Ishikawa (cell line): Measurements from ENCODE around the gene HTR2B.
A peak's percentile ranks its signal among the peaks of the same experiment; 100 is the strongest.

Source experiments
- CEBPB ChIP-seq: IDR thresholded peaks from 2 replicates; pipeline ENCODE4 v1.6.1; 2012
- CREB1 ChIP-seq: IDR thresholded peaks from 2 replicates; pipeline ENCODE4 v1.6.1; 2012; ENCODE audit warnings: low read depth
- EGR1 ChIP-seq: IDR thresholded peaks from 2 replicates; pipeline ENCODE4 v1.6.1; 2012
- EP300 ChIP-seq: IDR thresholded peaks from 2 replicates; pipeline ENCODE4 v1.6.1; 2012; ENCODE audit warnings: borderline replicate concordance
- FOXM1 ChIP-seq: IDR thresholded peaks from 2 replicates; pipeline ENCODE4 v1.6.1; 2012; ENCODE audit warnings: low read depth, borderline replicate concordance
- MAX ChIP-seq: IDR thresholded peaks from 2 replicates; pipeline ENCODE4 v1.6.1; 2012
- NFIC ChIP-seq: IDR thresholded peaks from 2 replicates; pipeline ENCODE4 v1.6.1; 2012
- RAD21 ChIP-seq: IDR thresholded peaks from 2 replicates; pipeline ENCODE4 v1.6.1; 2012; ENCODE audit warnings: low read depth
- REST ChIP-seq: IDR thresholded peaks from 2 replicates; pipeline ENCODE4 v1.6.1; 2012; ENCODE audit warnings: low read depth, mild to moderate bottlenecking
- TAF1 ChIP-seq: IDR thresholded peaks from 2 replicates; pipeline ENCODE4 v1.6.1; 2012; ENCODE audit warnings: low read depth, mild to moderate bottlenecking
- TCF12 ChIP-seq: IDR thresholded peaks from 2 replicates; pipeline ENCODE4 v1.6.1; 2012; ENCODE audit warnings: low read depth
- TEAD4 ChIP-seq: IDR thresholded peaks from 2 replicates; pipeline ENCODE4 v1.6.1; 2012
- YY1 ChIP-seq: IDR thresholded peaks from 2 replicates; pipeline ENCODE4 v1.6.1; 2012; ENCODE audit warnings: low read depth
- ZBTB7A ChIP-seq: IDR thresholded peaks from 2 replicates; pipeline ENCODE4 v1.6.1; 2012; ENCODE audit warnings: low read depth
- TF ChIP-seq, protein P1 (sequence below): IDR thresholded peaks from 2 replicates; pipeline ENCODE4 v1.6.1; 2012

HTR2B gene

DNA sequence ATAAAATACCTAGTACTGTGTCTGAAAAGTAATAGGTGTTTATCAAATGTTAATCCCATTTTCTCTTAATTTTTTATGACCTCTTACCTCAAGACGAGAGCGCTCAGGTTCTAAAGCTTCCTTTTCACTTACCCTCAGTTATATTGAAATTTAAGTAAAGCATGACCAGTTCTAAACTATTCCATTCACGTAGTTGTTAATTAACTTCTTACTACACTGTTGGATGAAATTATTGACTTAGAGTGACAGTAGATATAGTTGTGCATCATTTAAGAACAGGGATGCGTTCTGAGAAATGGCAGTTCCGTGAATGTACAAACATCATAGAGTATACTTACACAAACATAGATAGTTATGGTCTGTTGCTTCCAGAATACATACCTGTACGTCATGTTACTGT, 20.1 kb upstream of the HTR2B start:
- TF ChIP-seq EGR1 (no peak), EP300 (no peak), NFIC (no peak), ZBTB7A (no peak), YY1 (no peak), MAX (no peak), CEBPB (no peak), RAD21 (no peak), FOXM1 (no peak), TCF12 (no peak), REST (no peak), TEAD4 (no peak), CREB1 (no peak), TAF1 (no peak)
- TF ChIP-seq, protein P1, sequence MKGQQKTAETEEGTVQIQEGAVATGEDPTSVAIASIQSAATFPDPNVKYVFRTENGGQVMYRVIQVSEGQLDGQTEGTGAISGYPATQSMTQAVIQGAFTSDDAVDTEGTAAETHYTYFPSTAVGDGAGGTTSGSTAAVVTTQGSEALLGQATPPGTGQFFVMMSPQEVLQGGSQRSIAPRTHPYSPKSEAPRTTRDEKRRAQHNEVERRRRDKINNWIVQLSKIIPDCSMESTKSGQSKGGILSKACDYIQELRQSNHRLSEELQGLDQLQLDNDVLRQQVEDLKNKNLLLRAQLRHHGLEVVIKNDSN: no peak

DNA sequence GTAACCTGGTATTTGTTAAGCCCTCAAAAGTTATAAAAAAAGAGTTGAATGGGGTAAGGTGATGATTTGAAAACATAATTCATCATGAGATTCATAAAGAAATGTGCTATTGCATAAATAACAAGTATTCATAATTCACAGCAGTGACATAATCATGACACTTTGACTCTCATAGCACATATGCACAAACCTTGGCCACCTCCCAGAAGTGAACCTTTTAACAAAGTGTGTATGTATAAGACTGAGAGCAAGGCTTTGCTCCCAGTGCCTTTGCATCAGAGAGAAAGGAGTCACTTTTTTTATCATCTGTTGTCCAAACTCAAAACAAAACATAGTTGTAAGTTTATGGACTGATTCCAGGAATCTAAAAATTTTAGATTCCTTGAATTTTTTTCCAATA, 15.0 kb upstream of the HTR2B start:
- TF ChIP-seq, protein P1: no peak
- TF ChIP-seq YY1 (no peak), CREB1 (no peak), ZBTB7A (no peak), TAF1 (no peak), TCF12 (no peak), TEAD4 (no peak)

GRCh38 chr2:231138699-231139098, 13.9 kb upstream of the HTR2B start:
- no peak for TF ChIP-seq ZBTB7A
- no peak for TF ChIP-seq REST
- TF ChIP-seq YY1: no peak
- no peak for TF ChIP-seq EP300
- TF ChIP-seq FOXM1: no peak
- TF ChIP-seq CREB1: no peak
- TF ChIP-seq RAD21: no peak
- no peak for TF ChIP-seq TEAD4
- TF ChIP-seq EGR1: no peak
- TF ChIP-seq, protein P1: no peak
- TF ChIP-seq CEBPB: no peak

- TF ChIP-seq TEAD4 (no peak), MAX (no peak), FOXM1 (0 out of 2 replicates have a peak, but pooled peaks have one; percentile 20)
Measured at GRCh38 chr2:231134910-231135655, 10.2 kb upstream of the HTR2B start.

- TF ChIP-seq ZBTB7A (no peak), CEBPB (no peak), NFIC (no peak), TCF12 (no peak), EGR1 (no peak), EP300 (no peak), TEAD4 (no peak)
Measured at GRCh38 chr2:231133365-231134099, 8.7 kb upstream of the HTR2B start.
